C4-2B (cell line): ENCODE results near the gene ZNF784.
A peak's percentile ranks its signal among the peaks of the same experiment; 100 is the strongest.

ENCODE experiments used
- H3K27ac ChIP-seq: fragments of 450-650 bp; 2 replicates; pipeline ENCODE4 v1.5.1; 2017
- ZFX ChIP-seq: fragments of 450-650 bp; IDR thresholded peaks from 2 replicates; pipeline ENCODE4 v1.6.1; 2017
- TF ChIP-seq, protein P1 (sequence below): fragments of 450-650 bp; conservative IDR thresholded peaks from 2 replicates; pipeline ENCODE4 v1.5.1; 2017; ENCODE audit warnings: mild to moderate bottlenecking

The ZNF784 gene

DNA sequence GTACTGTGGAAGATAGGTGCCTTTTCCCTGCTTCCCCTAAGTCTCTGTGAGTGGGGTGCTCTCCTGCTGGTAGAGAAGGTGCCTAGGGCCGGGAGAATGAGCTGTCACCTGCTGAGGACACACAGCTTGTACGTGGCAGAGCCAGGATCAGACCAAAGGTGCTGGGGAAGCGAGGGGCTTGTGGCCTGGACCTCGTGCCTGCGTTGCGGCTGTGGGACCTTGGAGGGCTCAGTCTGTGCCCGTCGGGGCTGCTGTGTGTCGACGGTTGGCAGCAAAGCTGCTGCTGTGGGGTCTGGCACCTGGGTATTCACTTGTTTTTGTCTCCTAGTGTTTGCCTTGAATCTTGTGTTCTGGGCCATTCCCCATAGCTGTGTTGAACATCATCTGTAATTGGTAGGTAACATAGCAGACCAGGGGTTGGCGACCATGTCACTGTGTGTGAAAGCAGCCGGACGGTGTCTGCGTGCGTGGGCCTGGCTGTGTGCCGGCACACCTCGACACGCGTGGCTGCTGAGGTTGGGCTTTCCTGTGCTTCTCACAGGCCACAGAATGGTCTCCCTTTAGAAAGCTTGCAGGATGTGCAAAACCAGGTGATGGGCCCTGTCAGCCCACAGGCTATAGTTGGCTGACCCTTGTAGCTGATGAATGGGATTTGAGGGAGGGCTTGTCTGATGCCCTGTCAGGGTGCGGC lies 39.6 kb upstream of the ZNF784 start:
- H3K27ac ChIP-seq = no peak overlapping the region
- TF ChIP-seq ZFX = no peak
- TF ChIP-seq, protein P1, sequence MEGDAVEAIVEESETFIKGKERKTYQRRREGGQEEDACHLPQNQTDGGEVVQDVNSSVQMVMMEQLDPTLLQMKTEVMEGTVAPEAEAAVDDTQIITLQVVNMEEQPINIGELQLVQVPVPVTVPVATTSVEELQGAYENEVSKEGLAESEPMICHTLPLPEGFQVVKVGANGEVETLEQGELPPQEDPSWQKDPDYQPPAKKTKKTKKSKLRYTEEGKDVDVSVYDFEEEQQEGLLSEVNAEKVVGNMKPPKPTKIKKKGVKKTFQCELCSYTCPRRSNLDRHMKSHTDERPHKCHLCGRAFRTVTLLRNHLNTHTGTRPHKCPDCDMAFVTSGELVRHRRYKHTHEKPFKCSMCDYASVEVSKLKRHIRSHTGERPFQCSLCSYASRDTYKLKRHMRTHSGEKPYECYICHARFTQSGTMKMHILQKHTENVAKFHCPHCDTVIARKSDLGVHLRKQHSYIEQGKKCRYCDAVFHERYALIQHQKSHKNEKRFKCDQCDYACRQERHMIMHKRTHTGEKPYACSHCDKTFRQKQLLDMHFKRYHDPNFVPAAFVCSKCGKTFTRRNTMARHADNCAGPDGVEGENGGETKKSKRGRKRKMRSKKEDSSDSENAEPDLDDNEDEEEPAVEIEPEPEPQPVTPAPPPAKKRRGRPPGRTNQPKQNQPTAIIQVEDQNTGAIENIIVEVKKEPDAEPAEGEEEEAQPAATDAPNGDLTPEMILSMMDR = no peak

DNA sequence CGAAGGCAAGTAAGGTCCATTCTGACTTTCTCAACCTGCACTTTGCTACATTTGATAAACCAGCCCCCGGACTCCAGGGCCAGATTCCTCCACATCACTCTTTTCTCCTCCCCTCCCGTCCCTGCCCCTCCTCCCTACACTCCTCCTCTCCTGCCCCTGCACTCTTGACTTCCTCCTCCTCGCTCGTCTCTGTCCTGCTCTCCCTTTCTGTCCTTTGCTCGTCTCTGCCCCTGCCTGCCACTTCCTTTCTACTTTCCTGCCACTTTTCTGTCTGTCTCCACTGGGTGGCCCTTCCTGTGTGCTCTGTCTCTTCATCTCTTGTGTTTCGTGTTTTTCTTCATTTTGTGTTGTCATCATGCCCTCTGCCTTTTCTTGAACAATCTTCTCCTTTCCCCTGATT lies 37.5 kb upstream of the ZNF784 start:
- no peak for TF ChIP-seq ZFX
- H3K27ac ChIP-seq = no peak overlapping the region

DNA sequence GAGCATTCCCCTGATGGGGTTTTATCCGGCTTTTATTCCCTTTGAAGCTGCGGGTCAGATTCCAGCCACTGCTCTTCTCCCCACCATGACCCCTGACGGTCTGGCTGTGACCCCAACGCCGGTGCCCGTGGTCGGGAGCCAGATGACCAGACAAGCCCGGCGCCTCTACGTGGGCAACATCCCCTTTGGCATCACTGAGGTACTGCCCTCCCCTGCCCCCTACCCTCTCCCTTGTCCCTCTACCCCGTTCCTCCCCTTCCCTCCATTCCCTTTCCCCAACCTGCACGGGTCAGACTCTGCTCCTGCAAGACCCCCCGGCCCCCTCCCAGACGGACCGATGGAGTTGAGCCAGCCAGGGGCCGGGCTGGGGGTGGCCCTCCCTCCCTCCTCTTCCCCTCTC lies 36.6 kb upstream of the ZNF784 start:
- TF ChIP-seq, protein P1 = no peak
- TF ChIP-seq ZFX = no peak
- no peak overlapping the region for H3K27ac ChIP-seq

DNA sequence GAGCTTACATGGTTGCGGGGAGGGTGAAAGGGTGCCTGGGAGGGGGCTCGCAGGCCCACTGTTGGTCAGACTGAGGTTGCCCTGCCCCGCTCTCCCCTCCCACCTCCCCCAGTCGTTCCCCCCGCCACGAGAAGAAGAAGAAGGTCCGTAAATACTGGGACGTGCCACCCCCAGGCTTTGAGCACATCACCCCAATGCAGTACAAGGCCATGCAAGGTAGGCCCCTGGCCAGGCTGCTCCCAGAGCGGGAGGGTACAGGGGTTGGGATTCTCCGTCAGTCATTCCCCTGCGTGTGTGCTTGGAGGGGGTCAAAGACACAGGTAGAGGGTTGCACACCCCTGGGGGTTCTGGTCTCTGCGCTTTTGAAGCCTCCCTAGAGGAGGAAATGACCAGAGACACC lies 36.0 kb upstream of the ZNF784 start:
- TF ChIP-seq ZFX = no peak
- TF ChIP-seq, protein P1 = no peak
- no peak overlapping the region for H3K27ac ChIP-seq

DNA sequence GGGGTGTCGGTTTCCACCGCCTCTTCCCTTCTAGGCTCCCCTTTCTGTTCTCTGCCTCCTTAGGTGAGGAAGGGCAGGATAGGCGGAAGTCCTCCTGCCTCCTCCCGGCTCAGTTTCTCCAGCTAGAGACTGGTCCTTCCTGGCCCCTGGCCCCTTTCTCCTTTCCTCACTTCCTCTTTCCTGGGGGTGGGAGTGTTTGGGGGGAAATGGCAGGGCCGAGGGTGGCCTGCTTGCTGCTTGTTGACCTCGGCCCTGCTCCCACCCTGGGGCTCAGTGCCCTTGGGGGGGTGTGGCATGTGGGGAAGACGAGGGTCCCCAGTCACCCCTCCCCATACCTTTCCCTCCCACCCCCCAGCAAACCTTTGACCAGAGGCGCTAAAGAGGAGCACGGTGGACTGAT lies 35.5 kb upstream of the ZNF784 start:
- no peak overlapping the region for H3K27ac ChIP-seq
- TF ChIP-seq, protein P1 = no peak
- TF ChIP-seq ZFX = no peak

DNA sequence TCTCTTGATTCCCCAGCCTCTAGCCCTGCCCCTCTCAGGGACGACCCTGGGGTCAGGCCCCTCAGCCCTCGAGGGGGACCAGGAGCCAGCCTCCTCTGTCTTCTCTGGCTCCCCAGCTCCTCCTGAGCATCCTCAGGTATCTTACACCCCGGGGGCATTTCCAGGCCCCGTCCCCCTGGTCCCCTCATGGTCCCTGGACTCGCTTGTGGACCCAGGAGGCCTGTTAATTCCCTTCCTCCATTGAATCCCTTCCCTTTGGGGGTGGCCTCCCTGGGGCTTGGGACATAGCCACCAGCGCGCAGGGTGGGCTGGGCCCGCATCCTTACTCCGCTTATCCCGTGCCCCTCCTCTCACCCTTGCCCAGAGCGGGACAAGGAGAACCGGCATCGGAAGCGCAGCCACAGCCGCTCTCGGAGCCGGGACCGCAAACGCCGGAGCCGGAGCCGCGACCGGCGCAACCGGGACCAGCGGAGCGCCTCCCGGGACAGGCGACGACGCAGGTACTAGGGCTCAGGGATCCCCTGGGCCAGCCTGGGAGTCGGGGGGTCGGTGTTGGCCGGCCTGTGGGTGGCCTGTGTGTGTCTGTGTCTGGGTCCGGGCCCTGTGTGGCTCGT lies 34.6 kb upstream of the ZNF784 start:
- TF ChIP-seq ZFX = no peak
- TF ChIP-seq, protein P1 = no peak
- no peak overlapping the region; the same call in 1 of the 2 replicates for H3K27ac ChIP-seq

DNA sequence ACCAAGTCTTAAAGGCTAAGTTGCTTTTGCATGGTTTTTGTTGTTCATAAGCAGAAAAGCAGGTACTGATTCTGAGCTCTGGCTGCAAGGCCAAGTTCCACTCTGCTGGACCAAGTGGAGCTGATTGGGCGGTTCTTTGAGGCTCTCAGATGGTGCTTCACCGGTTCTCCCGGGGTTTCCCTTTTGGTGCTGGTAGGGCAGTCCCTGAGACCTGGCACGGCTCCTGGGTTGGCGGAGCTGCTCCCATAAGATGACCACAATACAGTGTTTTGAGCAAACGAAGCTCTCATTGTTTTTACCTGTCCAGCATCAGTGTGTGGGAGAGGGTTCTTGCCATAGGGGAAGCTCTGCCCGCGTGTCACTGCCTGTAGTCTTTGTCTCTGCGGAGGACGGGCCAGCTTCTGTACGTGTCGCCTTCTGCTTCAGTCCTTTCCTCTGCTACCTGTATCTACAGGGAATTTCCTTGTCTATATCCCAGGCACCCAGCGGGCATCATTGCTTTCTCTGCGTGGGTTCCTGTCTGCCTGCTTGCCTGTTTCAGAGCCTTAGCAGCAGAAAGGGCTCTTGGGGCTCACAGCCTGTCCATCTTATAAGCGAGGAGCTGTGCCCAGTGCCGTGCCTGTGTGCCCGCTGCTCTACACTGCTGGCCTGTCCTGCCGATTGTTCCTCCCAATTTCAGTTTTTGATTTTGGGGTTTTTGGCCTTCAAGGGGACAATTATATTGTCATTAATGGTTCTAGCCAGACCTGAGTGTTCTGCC lies 32.8 kb upstream of the ZNF784 start:
- no peak for TF ChIP-seq ZFX
- TF ChIP-seq, protein P1 = no peak
- H3K27ac ChIP-seq = peak overlapping the region; percentile 100
